AG10803 (cell line): ENCODE results near the gene COLEC12.

Experiments
- DNase-seq: peaks from one replicate; pipeline ENCODE4 v3.0.0; 2010; ENCODE audit warnings: low read depth
- H3K4me3 ChIP-seq: 2 replicates; pipeline ENCODE4 v1.5.1; 2011; ENCODE audit warnings: mild to moderate bottlenecking, low read length, control low read depth
- CTCF ChIP-seq: conservative IDR thresholded peaks from 2 replicates; pipeline ENCODE4 v1.5.1; 2011; ENCODE audit warnings: mild to moderate bottlenecking, low read length, control low read depth, inconsistent platforms

The COLEC12 gene

GRCh38 chr18:389658-390357 lies 110.7 kb downstream of the COLEC12 start:
- H3K4me3 ChIP-seq, result no peak overlapping the region
- peak; percentile 12; the same call in 1 of the 2 replicates for TF ChIP-seq CTCF
- peak; percentile 75 for DNase-seq

- DNase-seq, result no peak
- TF ChIP-seq CTCF, result no peak
- H3K4me3 ChIP-seq, result no peak overlapping the region
Observed at GRCh38 chr18:388200-388599, 112.3 kb downstream of the COLEC12 start.

GRCh38 chr18:386994-387393 lies 113.5 kb downstream of the COLEC12 start:
- DNase-seq, result no peak
- TF ChIP-seq CTCF, result no peak
- no peak overlapping the region for H3K4me3 ChIP-seq

GRCh38 chr18:384897-385296 lies 115.6 kb downstream of the COLEC12 start:
- DNase-seq, result no peak
- TF ChIP-seq CTCF, result no peak

DNA sequence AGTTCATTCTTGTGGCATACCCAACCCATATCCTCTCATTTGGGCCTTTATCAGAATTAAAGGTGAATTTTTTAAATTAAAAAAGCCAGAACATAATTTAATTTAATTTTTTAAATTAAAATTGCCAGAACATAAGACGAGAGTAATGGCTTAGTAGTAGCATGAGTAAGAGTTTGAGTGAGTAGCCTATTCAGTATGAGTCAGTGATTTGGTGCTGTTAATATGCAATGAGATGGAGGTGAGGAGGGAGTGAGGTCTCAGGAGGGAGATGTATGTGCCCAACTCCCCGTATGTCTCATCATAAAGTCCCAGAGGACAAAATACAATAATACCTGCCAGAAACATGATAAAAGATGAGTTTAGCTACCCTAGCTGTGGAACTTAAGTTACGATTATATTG lies 117.4 kb downstream of the COLEC12 start:
- DNase-seq, result no peak
- TF ChIP-seq CTCF, result no peak
- no peak overlapping the region for H3K4me3 ChIP-seq

More at GRCh38 chr18:384897-385296, 115.6 kb downstream of the COLEC12 start:
- H3K4me3 ChIP-seq, result no peak overlapping the region

DNA sequence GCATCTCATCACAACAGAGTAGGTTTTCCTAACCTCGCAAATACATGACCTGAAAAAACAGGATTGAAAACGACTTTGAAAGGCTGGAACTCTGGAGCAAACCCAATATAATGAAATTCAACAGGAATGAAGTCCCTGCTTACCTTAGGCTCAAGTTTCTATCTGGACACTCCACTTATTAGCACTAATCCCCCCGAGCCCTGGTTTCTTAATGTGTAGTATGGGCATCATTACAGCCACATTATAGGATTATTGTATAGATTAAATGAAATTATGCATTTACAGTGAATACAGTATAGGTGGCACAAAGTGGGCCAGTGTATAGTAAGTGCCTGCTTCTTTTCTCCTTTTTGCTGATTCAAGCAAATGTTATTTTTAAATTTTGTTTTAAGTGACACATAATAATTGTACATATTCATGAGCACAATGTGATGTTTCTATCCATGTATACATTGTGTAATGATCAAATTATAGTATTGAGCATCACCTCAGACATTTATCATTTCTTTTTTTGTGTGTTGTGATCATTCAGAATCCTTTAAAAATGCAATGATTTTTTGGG lies 118.0 kb downstream of the COLEC12 start:
- no peak for TF ChIP-seq CTCF
- DNase-seq, result no peak
- no peak overlapping the region for H3K4me3 ChIP-seq

DNA sequence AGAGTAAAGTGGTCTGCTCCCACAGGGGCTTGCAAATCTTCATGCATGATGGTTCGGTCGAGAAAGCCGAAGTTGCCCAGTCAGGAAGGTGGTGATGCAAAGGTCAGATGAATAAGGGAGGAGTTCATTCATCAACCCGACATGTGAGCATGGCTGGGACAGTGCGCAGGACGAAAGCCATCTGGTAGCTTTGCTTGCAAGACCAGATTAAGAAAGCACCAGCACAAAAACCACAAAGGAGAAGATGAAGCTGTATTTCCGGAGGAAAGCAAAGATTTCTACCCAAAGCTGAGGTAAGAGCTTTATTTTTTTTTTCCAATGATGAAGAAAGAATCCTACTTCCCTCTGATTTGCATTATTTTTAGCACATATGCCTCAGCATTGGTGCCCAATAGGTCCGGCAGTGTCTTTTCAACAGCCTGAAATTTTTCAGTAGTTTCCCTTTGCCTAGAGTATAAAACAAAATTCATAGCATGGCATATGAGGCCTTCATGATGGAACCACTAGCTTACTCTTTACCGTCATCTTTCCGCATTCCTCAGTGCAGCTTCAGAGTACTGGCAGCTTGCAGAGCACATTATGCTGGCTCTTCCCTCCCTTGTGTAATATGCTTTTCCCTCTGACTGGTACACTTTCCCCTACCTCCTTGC lies 120.7 kb downstream of the COLEC12 start:
- no peak for DNase-seq
- no peak overlapping the region for H3K4me3 ChIP-seq

More for the DNA sequence above, 120.7 kb downstream of the COLEC12 start:
- TF ChIP-seq CTCF, result no peak
